Lower leg skin (tissue), 4 donors: ENCODE data around the gene MEPCE. TPM values are rescaled to one million over a fixed set of nuclear protein-coding genes. Genes with fewer than 3 reads are reported as not detected.

ENCODE experiments used
- DNase-seq, 2 donors: peaks; one replicate each; pipeline ENCODE4 v3.0.0-alpha.2; 2019; ENCODE audit warnings: low spot score in 2 of 2
- H3K4me3 ChIP-seq: fragments of 200-600 bp; sonication (generic); 2 replicates; pipeline ENCODE4 v1.5.1; 2017; ENCODE audit warnings: mild to moderate bottlenecking, low read depth; ENCODE audit not compliant: poor library complexity, severe bottlenecking
- CTCF ChIP-seq, 3 donors: fragments of 450-650 bp; IDR thresholded peaks; one replicate each; pipeline ENCODE4 v1.5.1; 2016; ENCODE audit warnings: antibody characterized with exemption in 3 of 3, mild to moderate bottlenecking in 3 of 3, moderate library complexity in 2 of 3
- POLR2A ChIP-seq, 2 donors: fragments of 450-650 bp; IDR thresholded peaks; one replicate each; pipeline ENCODE4 v1.6.1; 2016 to 2017; ENCODE audit warnings: antibody characterized with exemption in 2 of 2, mild to moderate bottlenecking in 1 of 2, moderate library complexity in 1 of 2
- WGBS, 2 donors: methylation state at CpG; one replicate each; pipeline ENCODE4 v1.1.5; 2018; 5-methylcytosine and 5-hydroxymethylcytosine counted together
- intact Hi-C: fragments of 100-400 bp; cut with DNase I; formaldehyde crosslinking; loops from one replicate; pipeline ENCODE4 v1.15.0; 2023; ENCODE audit warnings: low total_unique reads
- total RNA-seq, 4 donors: library from RNA; depleted of rRNA; stranded (reverse); fragments of >200 nt; gene quantifications; one replicate each; pipeline ENCODE4 v1.1.0, GENCODE V29; 2016

The MEPCE gene
- total RNA-seq, 4 donors from 2014 or later = 26.1 to 54.4 (median 37.4) TPM

DNA sequence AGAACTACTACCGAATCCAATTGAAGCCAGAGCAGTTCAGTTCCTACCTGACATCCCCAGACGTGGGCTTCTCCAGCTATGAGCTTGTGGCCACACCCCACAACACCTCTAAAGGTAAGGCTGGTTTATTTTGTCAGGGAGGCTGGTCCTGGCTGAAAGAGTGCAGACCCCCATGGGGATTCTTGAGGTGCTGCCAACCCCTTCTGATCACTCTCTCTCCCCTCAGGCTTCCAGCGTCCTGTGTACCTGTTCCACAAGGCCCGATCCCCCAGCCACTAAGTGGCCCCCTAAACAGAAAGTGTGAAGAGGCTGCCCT is 3.6 kb downstream of the MEPCE start:
- WGBS, 2 donors = 52 to 69% methylated on average over 4 of the region's 4 CpGs
- intact Hi-C loops = no loop called here
- TF ChIP-seq POLR2A (IDR thresholded peaks at IDR 0.05) = no peak
- no peak for TF ChIP-seq CTCF (IDR thresholded peaks at IDR 0.05)
- no peak for DNase-seq
- no peak overlapping the region for H3K4me3 ChIP-seq

DNA sequence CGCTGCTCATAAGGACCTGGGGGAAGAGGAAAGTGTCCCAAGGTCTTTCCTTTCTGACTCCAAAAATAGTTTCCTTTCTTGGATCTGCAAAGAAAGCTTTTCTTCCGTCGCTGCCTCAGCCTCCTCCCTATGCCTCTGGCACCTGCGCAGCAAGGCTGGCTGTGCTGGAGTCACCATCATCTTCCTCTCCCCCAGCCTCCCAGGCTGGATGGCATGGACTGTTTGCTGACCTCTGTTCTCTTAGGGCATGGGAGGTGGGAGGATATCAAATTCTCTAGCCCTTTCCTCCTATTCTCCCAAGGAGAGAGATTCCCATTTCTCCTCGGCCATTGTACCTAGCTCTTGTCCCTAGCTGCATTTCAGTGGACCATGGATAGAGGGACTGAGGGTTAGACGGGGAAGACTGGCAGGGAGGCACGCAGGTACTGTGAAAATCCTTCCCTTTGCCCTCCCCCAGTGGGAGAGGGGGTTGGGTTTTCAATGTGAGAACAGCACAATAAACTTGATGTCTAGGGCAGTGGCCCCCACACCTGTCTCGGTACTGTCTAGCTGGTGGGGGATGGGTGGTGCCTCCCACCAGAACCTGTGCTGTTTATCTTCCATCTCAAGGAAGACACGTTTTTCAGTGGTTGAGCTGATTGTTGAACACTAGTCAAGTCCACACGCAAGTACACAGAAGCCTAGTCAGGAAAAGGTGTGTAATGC is 4.1 kb downstream of the MEPCE start:
- peak in 1 of 2 donors; percentile 82 for DNase-seq
- TF ChIP-seq POLR2A (IDR thresholded peaks at IDR 0.05) (no peak), CTCF (IDR thresholded peaks at IDR 0.05) (no peak)
- intact Hi-C loops = no loop called here
- no peak overlapping the region for H3K4me3 ChIP-seq
- WGBS, 2 donors = 78 to 80% methylated on average over 10 of the region's 10 CpGs

- H3K4me3 ChIP-seq = no peak overlapping the region
- TF ChIP-seq POLR2A (IDR thresholded peaks at IDR 0.05) (no peak), CTCF (IDR thresholded peaks at IDR 0.05) (no peak)
- intact Hi-C loops = no loop called here
- DNase-seq = peak in 1 of 2 donors; percentile 79
- 81 to 86% methylated on average over 22 of the region's 22 CpGs for WGBS, 2 donors
Observed at GRCh38 chr7:100434297-100435144, 4.9 kb downstream of the MEPCE start.

DNA sequence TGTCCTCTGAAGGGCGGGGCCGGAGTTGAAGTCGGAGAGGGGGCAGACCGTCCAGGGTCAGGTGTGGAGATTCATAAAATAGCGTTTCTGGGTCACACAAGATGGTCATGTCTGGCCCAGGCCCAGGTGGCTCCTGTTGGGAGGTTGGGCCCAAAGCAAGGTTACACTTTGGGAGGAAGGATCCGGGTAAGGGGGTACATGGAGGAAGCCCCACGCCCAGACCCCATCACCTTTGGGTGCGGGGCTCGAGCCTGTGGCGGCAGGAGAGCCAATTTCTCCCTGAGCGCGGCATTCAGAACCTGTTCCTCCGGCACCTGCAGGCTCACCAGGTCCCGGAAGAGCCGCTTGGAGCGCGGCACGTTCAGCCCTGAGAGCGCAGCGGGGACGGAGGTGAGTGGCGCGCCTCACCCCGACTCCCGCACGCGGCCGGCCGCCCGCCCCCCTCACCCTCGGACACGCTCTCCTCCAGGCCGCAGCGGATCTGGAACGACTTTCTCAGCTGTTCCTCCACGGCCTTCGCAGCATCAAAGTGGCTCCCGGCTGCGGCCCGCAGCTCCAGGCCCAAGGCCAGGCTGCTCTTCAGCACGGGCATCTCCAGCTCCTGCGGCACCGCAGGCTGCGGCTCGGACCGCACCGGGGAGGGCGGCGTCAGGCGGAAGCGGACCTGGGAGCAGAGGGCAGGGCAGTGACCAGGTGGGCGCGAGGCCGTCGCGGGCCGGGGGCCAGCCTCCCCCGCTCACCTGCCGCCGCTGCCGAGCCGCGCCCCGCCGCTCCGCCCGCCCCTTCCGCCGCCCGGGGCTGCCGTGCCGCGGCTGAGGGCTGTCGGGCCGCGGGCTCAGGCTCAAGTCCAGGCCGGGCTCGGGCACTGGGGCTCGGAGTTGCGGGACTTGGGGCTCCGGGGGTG is 6.0 kb downstream of the MEPCE start:
- peak in 1 of 2 donors; percentile 91 for DNase-seq

More for the DNA sequence above, 6.0 kb downstream of the MEPCE start:
- 2% methylated on average over 62 to 66 of the region's 81 CpGs for WGBS, 2 donors
- peak overlapping the region; percentile 85 for H3K4me3 ChIP-seq
- intact Hi-C loops = no loop called here
- TF ChIP-seq POLR2A (IDR thresholded peaks at IDR 0.05) = no peak
- no peak for TF ChIP-seq CTCF (IDR thresholded peaks at IDR 0.05)
